ENCODE measurements around the gene RASGEF1C. TPM values are rescaled to one million over a fixed set of nuclear protein-coding genes. Genes with fewer than 3 reads are reported as not detected.

Gene RASGEF1C
- polyA plus RNA-seq, 3 donors = not detected

DNA sequence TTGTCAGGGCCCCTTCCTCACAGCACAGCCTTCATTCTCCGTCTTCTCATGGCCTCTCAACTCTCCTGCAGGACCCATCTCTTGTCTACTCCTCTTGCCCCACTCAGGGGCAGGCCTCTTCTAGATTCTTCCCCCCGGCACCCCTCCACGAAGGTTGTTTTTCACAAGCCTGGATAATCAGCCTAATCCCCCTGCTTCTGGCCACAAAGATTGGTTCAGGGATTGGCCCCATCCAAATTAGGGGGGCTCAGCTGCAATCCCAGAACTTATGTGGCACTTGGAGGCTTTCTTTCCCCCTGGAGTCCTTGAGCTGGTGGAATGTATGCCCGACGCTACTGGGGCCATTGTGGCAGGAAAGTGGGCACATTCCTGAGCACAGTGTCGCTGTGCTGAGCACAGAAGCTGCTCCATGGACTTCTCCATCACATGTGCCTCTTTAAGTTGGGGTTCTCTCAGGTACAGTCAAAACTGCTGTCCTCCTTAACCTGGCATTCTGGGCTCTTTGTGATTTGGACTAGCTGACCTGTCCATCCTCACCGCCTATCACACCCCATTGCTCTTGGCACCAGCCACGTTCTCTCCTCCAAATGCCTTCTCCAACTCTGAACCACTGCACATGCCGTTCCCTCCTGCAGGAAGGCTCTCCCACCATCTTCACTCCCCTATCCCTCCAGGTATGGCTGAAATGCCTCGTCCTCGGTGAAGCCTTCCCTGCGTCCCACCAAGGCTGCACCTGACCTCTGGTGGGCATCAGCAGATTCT lies 70.6 kb downstream of the RASGEF1C start:
- Histone ChIP-seq H4K20me1 (ENCODE audit: insufficient read depth, low read length) (no peaks in the 10 kb centered on the region), H3K9ac (ENCODE audit: insufficient read depth, low read length, poor library complexity, severe bottlenecking) (no peak overlapping the region), H3K36me3 (replicated peaks in 1 of 2; ENCODE audit: control insufficient read depth in 1 of 2, insufficient read depth in 2 of 2, low read length in 2 of 2) (no peaks in the 10 kb centered on the region), H3K27me3 (ENCODE audit: control insufficient read depth in 2 of 2, insufficient read depth in 2 of 2, low read length in 2 of 2) (no peaks in the 10 kb centered on the region), H2AFZ (ENCODE audit: insufficient read depth, low read depth, low read length, poor library complexity, severe bottlenecking) (no peak overlapping the region), H3K79me2 (ENCODE audit: insufficient read depth, low read length) (no peaks in the 10 kb centered on the region), H3K4me3 (replicated peaks in 1 of 3; ENCODE audit: low read depth in 2 of 3, low read length in 3 of 3) (no peak overlapping the region), H3K4me2 (replicated peaks; ENCODE audit: extremely low read depth, low read length, poor library complexity, severe bottlenecking) (no peak overlapping the region), H3K9me3 (replicated peaks in 1 of 2; ENCODE audit: control insufficient read depth in 1 of 2, insufficient read depth in 1 of 2, low read length in 2 of 2) (no peaks in the 10 kb centered on the region), H3K4me1 (ENCODE audit: control insufficient read depth in 1 of 2, insufficient read depth in 2 of 2, low read length in 2 of 2) (peaks cover 3 to 5% of the 10 kb centered on the region in 2 donors), H3K27ac (ENCODE audit: low read depth in 1 of 2, low read length in 2 of 2) (no peak overlapping the region)
- no peak for DNase-seq
- Mint-ChIP-seq H3K27ac (peak overlapping the region in 1 of 7 donors; percentile 7), H3K4me1 (peaks cover 10% of the 10 kb centered on the region), H3K36me3 (no peaks in the 10 kb centered on the region), H3K27me3 (ENCODE audit: low read depth in 3 of 3) (peaks cover 3 to 11% (median 10%) of the 10 kb centered on the region in 3 donors), H3K9me3 (no peaks in the 10 kb centered on the region), H3K4me3 (no peak overlapping the region)
- intact Hi-C loops (cut with micrococcal nuclease) = no loop called here
- WGBS (ENCODE audit: insufficient coverage) = 83% methylated on average over 10 of the region's 12 CpGs
- TF ChIP-seq, protein P1, sequence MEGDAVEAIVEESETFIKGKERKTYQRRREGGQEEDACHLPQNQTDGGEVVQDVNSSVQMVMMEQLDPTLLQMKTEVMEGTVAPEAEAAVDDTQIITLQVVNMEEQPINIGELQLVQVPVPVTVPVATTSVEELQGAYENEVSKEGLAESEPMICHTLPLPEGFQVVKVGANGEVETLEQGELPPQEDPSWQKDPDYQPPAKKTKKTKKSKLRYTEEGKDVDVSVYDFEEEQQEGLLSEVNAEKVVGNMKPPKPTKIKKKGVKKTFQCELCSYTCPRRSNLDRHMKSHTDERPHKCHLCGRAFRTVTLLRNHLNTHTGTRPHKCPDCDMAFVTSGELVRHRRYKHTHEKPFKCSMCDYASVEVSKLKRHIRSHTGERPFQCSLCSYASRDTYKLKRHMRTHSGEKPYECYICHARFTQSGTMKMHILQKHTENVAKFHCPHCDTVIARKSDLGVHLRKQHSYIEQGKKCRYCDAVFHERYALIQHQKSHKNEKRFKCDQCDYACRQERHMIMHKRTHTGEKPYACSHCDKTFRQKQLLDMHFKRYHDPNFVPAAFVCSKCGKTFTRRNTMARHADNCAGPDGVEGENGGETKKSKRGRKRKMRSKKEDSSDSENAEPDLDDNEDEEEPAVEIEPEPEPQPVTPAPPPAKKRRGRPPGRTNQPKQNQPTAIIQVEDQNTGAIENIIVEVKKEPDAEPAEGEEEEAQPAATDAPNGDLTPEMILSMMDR (IDR thresholded peaks at IDR 0.05) = no peak

GRCh38 chr5:180137401-180138213 lies 71.4 kb downstream of the RASGEF1C start:
- peak overlapping the region in 1 of 7 donors; percentile 42 for H3K27ac Mint-ChIP-seq
- no peak for DNase-seq

More at GRCh38 chr5:180137401-180138213, 71.4 kb downstream of the RASGEF1C start:
- Mint-ChIP-seq H3K27me3 (ENCODE audit: low read depth in 3 of 3) (peaks cover 3 to 11% (median 11%) of the 10 kb centered on the region in 3 donors), H3K36me3 (no peaks in the 10 kb centered on the region), H3K9me3 (no peaks in the 10 kb centered on the region), H3K4me1 (peaks cover 10% of the 10 kb centered on the region), H3K4me3 (no peak overlapping the region)
- H2AFZ ChIP-seq (ENCODE audit: insufficient read depth, low read depth, low read length, poor library complexity, severe bottlenecking) = no peak overlapping the region
- H3K36me3 ChIP-seq (replicated peaks in 1 of 2; ENCODE audit: control insufficient read depth in 1 of 2, insufficient read depth in 2 of 2, low read length in 2 of 2) = no peaks in the 10 kb centered on the region
- H4K20me1 ChIP-seq (ENCODE audit: insufficient read depth, low read length) = no peaks in the 10 kb centered on the region
- no peak overlapping the region for H3K27ac ChIP-seq (ENCODE audit: low read depth in 1 of 2, low read length in 2 of 2)
- no peak overlapping the region for H3K4me3 ChIP-seq (replicated peaks in 1 of 3; ENCODE audit: low read depth in 2 of 3, low read length in 3 of 3)
- no peaks in the 10 kb centered on the region for H3K27me3 ChIP-seq (ENCODE audit: control insufficient read depth in 2 of 2, insufficient read depth in 2 of 2, low read length in 2 of 2)
- no peak overlapping the region for H3K9ac ChIP-seq (ENCODE audit: insufficient read depth, low read length, poor library complexity, severe bottlenecking)
- H3K4me1 ChIP-seq (ENCODE audit: control insufficient read depth in 1 of 2, insufficient read depth in 2 of 2, low read length in 2 of 2) = peaks cover 3 to 5% of the 10 kb centered on the region in 2 donors
- intact Hi-C loops (cut with micrococcal nuclease) = no loop called here
- H3K4me2 ChIP-seq (replicated peaks; ENCODE audit: extremely low read depth, low read length, poor library complexity, severe bottlenecking) = no peak overlapping the region
- no peaks in the 10 kb centered on the region for H3K9me3 ChIP-seq (replicated peaks in 1 of 2; ENCODE audit: control insufficient read depth in 1 of 2, insufficient read depth in 1 of 2, low read length in 2 of 2)
- TF ChIP-seq, protein P1 (IDR thresholded peaks at IDR 0.05) = no peak
- no peaks in the 10 kb centered on the region for H3K79me2 ChIP-seq (ENCODE audit: insufficient read depth, low read length)
- 95% methylated on average over 24 of the region's 24 CpGs for WGBS (ENCODE audit: insufficient coverage)
